ENCODE data around the gene SUFU.
"Not testable (repeated sequence)": the region's sequence is repeated elsewhere in the genome, so short reads cannot be mapped to it uniquely, and the experiment has no call there.

Gene SUFU
- 14.2 to 22.5 (median 18.2) reads per million in 3 donors for total RNA-seq

DNA sequence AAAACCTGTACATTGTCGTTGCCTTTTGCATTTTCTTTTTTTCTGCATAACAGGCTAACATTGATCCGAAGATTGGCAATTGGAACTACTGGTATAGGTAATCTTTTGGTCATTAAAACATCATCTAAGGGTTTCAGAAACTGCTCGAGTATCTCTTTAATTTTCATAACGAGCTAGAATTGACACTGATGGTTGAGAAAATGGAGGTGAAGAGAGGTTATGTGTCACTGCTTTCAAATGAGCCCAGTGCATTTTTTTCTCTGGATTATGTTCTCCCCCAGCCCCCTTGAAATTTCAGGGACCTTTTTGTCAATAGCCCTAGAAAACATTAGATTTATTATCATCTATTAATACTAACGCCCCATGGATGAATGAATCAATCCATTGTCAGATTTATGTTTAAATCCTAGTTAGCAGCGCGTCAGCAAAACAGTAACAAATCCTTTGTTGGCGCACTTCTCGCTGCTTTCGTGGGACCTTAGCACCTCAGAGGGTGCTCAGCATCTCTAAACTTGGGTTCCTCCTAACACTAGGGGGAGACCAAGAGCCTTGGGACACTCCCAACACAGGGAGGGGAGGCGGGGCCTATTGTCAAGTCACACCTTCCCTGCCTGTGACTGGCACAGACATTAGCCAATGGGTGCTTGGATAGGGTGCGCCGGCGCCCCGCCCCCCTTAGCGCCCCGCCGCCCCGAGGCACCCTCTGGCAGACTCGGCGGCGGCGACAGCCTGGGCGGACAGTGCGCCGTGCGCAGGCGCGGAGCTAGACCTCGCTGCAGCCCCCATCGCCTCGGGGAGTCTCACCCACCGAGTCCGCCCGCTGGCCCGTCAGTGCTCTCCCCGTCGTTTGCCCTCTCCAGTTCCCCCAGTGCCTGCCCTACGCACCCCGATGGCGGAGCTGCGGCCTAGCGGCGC is at the start of gene SUFU:
Gene SUFU, plus strand, starts transcription at position 709 of the 915 bp plus-strand sequence. Its CDS starts 181 bp downstream, at position 890.
- Histone ChIP-seq H3K27me3 (replicated peaks; ENCODE audit: control insufficient read depth, insufficient read depth, low read length, poor library complexity, severe bottlenecking) (no peaks in the 10 kb centered on the region), H3K4me3 (ENCODE audit: insufficient read depth, low read depth, low read length, poor library complexity, severe bottlenecking) (peak within 1 kb of the TSS; percentile 99), H3K27ac (ENCODE audit: insufficient read depth, low read length, poor library complexity, severe bottlenecking) (peak within 1 kb of the TSS; percentile 89), H3K9me3 (ENCODE audit: control insufficient read depth, low read length) (no peaks in the 10 kb centered on the region), H3K4me1 (ENCODE audit: control insufficient read depth, insufficient read depth, low read length, poor library complexity, severe bottlenecking) (peaks cover 13% of the 10 kb centered on the region), H3K36me3 (ENCODE audit: control insufficient read depth, insufficient read depth, low read length) (peaks cover 2% of the 10 kb centered on the region)
- peak; percentile 97 to 99 (median 97) for DNase-seq

GRCh38 chr10:102454662-102455487 is 48.9 kb upstream of the SUFU start:
- not testable (repeated sequence) for H3K4me3 ChIP-seq (ENCODE audit: insufficient read depth, low read depth, low read length, poor library complexity, severe bottlenecking); H3K27me3 ChIP-seq (replicated peaks; ENCODE audit: control insufficient read depth, insufficient read depth, low read length, poor library complexity, severe bottlenecking); H3K27ac ChIP-seq (ENCODE audit: insufficient read depth, low read length, poor library complexity, severe bottlenecking); DNase-seq; H3K9me3 ChIP-seq (ENCODE audit: control insufficient read depth, low read length)
- peaks cover 12% of the 10 kb centered on the region for H3K4me1 ChIP-seq (ENCODE audit: control insufficient read depth, insufficient read depth, low read length, poor library complexity, severe bottlenecking)
- peaks cover 12% of the 10 kb centered on the region for H3K36me3 ChIP-seq (ENCODE audit: control insufficient read depth, insufficient read depth, low read length)

- H3K27ac ChIP-seq (ENCODE audit: insufficient read depth, low read length, poor library complexity, severe bottlenecking), result no peak overlapping the region
- H3K9me3 ChIP-seq (ENCODE audit: control insufficient read depth, low read length), result no peaks in the 10 kb centered on the region
- peaks cover 15% of the 10 kb centered on the region for H3K4me1 ChIP-seq (ENCODE audit: control insufficient read depth, insufficient read depth, low read length, poor library complexity, severe bottlenecking)
These were observed 47.8 kb upstream of the SUFU start for GRCh38 chr10:102455893-102456471.

DNA sequence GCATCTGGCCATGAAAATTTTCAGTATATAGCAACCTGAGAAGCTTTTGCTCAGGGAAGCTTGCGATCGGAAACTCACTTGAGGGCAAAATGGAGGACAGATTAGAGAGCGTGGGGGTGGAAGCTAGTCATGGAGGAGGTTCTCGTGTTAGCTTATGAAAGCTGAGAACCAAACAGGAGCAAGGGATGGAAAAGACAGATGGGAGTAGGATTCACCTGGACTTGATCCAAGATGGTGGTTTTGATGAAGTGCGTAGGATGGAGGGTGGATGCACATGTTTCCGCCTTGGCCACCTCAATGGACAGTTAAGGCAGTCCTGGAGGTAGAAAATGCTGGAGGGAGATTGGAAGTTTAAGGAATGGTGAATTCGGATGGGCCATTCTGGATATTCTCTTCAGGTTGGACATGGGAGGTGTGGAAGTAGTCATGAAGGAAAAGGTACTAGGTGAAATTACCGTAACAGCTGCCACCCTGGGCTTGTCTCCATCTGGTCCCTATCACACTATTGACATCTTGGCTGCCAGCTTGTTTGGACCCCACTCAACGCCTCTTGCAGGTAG is 46.1 kb upstream of the SUFU start:
- H3K4me1 ChIP-seq (ENCODE audit: control insufficient read depth, insufficient read depth, low read length, poor library complexity, severe bottlenecking), result peaks cover 13% of the 10 kb centered on the region
- no peak for DNase-seq
- H3K27me3 ChIP-seq (replicated peaks; ENCODE audit: control insufficient read depth, insufficient read depth, low read length, poor library complexity, severe bottlenecking), result no peaks in the 10 kb centered on the region
- no peak overlapping the region for H3K4me3 ChIP-seq (ENCODE audit: insufficient read depth, low read depth, low read length, poor library complexity, severe bottlenecking)
- peaks cover 9% of the 10 kb centered on the region for H3K36me3 ChIP-seq (ENCODE audit: control insufficient read depth, insufficient read depth, low read length)
- no peaks in the 10 kb centered on the region for H3K9me3 ChIP-seq (ENCODE audit: control insufficient read depth, low read length)
- H3K27ac ChIP-seq (ENCODE audit: insufficient read depth, low read length, poor library complexity, severe bottlenecking), result no peak overlapping the region

More at GRCh38 chr10:102455893-102456471, 47.8 kb upstream of the SUFU start:
- no peak overlapping the region for H3K4me3 ChIP-seq (ENCODE audit: insufficient read depth, low read depth, low read length, poor library complexity, severe bottlenecking)
- peaks cover 12% of the 10 kb centered on the region for H3K36me3 ChIP-seq (ENCODE audit: control insufficient read depth, insufficient read depth, low read length)
- H3K27me3 ChIP-seq (replicated peaks; ENCODE audit: control insufficient read depth, insufficient read depth, low read length, poor library complexity, severe bottlenecking), result no peaks in the 10 kb centered on the region
- no peak for DNase-seq

DNA sequence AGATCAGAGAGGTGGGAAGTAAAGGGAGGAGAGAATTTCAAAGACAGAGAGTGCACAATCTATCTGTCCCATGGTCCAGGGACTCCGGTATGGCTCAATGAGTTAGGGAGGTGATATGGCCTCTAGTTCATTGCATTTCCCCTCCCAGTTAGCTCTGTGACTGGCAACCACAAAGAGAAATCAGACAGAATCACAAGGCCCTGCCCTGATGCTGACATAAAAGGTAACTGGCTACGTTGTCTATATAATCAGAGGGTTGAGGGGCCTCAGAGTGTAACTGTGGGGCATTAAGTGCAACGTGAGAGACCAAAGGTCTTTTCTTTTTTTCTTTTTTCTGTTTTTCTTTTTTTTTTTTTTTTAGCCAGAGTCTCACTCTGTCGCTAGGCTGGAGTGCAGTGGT is 45.1 kb upstream of the SUFU start:
- Histone ChIP-seq H3K27ac (ENCODE audit: insufficient read depth, low read length, poor library complexity, severe bottlenecking) (no peak overlapping the region), H3K36me3 (ENCODE audit: control insufficient read depth, insufficient read depth, low read length) (peaks cover 4% of the 10 kb centered on the region), H3K27me3 (replicated peaks; ENCODE audit: control insufficient read depth, insufficient read depth, low read length, poor library complexity, severe bottlenecking) (no peaks in the 10 kb centered on the region), H3K9me3 (ENCODE audit: control insufficient read depth, low read length) (no peaks in the 10 kb centered on the region), H3K4me3 (ENCODE audit: insufficient read depth, low read depth, low read length, poor library complexity, severe bottlenecking) (no peak overlapping the region), H3K4me1 (ENCODE audit: control insufficient read depth, insufficient read depth, low read length, poor library complexity, severe bottlenecking) (peaks cover 12% of the 10 kb centered on the region)
- no peak for DNase-seq

DNA sequence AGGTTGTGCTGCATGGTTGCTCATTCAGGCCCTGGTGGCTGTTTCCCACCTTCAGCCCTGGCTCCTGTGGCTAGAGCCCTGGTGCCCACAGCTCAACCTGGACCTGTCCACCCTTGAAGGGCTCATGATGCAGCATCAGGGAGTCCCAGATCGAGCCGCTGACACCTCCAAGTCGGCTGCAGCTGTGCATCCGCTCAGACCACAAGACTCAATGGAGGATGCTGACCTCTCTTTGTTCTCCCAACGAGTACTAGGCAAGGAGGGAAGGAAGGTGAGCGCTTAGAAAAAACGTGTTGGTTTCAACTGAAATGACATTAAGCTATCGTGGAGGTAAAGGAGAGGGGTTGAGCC is 43.0 kb upstream of the SUFU start:
- DNase-seq, result no peak
- Histone ChIP-seq H3K27ac (ENCODE audit: insufficient read depth, low read length, poor library complexity, severe bottlenecking) (peak overlapping the region; percentile 67), H3K4me3 (ENCODE audit: insufficient read depth, low read depth, low read length, poor library complexity, severe bottlenecking) (peak overlapping the region; percentile 63), H3K4me1 (ENCODE audit: control insufficient read depth, insufficient read depth, low read length, poor library complexity, severe bottlenecking) (peaks cover 12% of the 10 kb centered on the region), H3K27me3 (replicated peaks; ENCODE audit: control insufficient read depth, insufficient read depth, low read length, poor library complexity, severe bottlenecking) (no peaks in the 10 kb centered on the region), H3K36me3 (ENCODE audit: control insufficient read depth, insufficient read depth, low read length) (peaks cover 2% of the 10 kb centered on the region), H3K9me3 (ENCODE audit: control insufficient read depth, low read length) (no peaks in the 10 kb centered on the region)

DNA sequence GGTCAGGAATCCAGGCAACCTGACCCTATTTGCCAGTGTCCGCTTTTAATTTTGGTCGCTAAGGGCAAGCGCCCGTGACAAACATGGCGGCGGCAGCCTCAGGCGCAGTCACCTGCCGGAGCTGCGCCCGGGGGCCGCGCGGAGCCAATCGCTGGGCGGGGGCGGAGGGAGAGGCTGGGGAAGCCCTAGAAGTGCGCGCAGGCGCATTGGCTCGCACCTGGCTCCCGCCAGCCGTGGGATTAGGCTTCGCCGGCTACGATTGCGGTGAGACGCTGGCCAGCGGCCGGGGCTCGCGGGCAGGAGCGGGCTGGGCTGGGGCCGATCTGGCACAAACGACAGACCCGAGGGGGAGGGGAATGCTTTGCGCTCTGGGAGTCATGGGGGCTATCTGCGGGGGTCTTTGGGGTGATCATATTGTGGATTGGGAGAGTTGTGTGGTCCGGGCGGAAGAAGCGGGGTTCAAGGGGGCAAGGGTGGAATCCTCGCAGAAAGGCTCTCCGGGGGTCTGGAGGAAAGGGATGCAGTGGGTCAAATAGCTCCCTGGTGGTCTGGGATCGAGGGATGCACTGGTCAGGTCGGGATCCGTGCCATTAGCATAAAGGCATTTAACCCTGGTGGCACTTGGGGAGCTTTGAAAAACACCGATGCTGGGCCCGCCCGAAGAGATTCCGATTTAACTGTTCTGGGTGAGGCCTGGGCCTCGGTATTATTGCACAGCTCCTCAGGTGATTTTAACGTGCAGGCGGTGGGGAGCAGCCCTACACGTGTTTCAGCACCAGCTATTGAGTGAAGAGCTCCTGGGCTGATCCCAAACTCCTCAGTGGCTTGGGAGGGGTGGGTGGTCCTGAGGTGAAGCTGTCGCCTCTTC is 42.4 kb upstream of the SUFU start:
- H3K4me1 ChIP-seq (ENCODE audit: control insufficient read depth, insufficient read depth, low read length, poor library complexity, severe bottlenecking), result peaks cover 12% of the 10 kb centered on the region
- peak overlapping the region; percentile 67 for H3K27ac ChIP-seq (ENCODE audit: insufficient read depth, low read length, poor library complexity, severe bottlenecking)
- H3K36me3 ChIP-seq (ENCODE audit: control insufficient read depth, insufficient read depth, low read length), result no peaks in the 10 kb centered on the region
- peak overlapping the region; percentile 63 for H3K4me3 ChIP-seq (ENCODE audit: insufficient read depth, low read depth, low read length, poor library complexity, severe bottlenecking)
- peak; percentile 84 to 91 (median 86) for DNase-seq
- no peaks in the 10 kb centered on the region for H3K9me3 ChIP-seq (ENCODE audit: control insufficient read depth, low read length)
- H3K27me3 ChIP-seq (replicated peaks; ENCODE audit: control insufficient read depth, insufficient read depth, low read length, poor library complexity, severe bottlenecking), result no peaks in the 10 kb centered on the region

GRCh38 chr10:102462512-102463054 is 41.2 kb upstream of the SUFU start:
- no peaks in the 10 kb centered on the region for H3K36me3 ChIP-seq (ENCODE audit: control insufficient read depth, insufficient read depth, low read length)
- H3K27me3 ChIP-seq (replicated peaks; ENCODE audit: control insufficient read depth, insufficient read depth, low read length, poor library complexity, severe bottlenecking), result no peaks in the 10 kb centered on the region
- H3K4me3 ChIP-seq (ENCODE audit: insufficient read depth, low read depth, low read length, poor library complexity, severe bottlenecking), result no peak overlapping the region
- DNase-seq, result no peak
- no peaks in the 10 kb centered on the region for H3K9me3 ChIP-seq (ENCODE audit: control insufficient read depth, low read length)
- H3K4me1 ChIP-seq (ENCODE audit: control insufficient read depth, insufficient read depth, low read length, poor library complexity, severe bottlenecking), result peaks cover 12% of the 10 kb centered on the region
- no peak overlapping the region for H3K27ac ChIP-seq (ENCODE audit: insufficient read depth, low read length, poor library complexity, severe bottlenecking)

DNA sequence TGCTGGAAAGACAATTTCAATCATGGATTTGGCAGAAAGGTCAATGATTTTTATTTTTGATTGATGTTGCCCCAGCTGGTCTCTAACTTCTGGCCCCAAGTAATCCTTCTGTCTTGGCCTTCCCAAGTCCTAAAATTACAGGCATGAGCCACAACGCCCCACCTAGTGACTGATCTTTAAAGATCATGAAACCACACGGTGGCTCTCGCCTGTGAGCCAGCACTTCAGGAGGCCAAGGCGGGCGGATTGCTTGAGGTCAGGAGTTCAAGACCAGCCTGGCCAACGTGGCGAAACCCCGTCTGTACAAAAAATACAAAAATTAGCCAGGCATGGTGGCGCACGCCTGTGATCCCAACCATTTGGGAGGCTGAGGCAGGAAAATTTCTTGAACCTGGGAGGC is 39.8 kb upstream of the SUFU start:
- no peak for DNase-seq
- H3K36me3 ChIP-seq (ENCODE audit: control insufficient read depth, insufficient read depth, low read length), result no peaks in the 10 kb centered on the region
- peaks cover 12% of the 10 kb centered on the region for H3K4me1 ChIP-seq (ENCODE audit: control insufficient read depth, insufficient read depth, low read length, poor library complexity, severe bottlenecking)
- no peaks in the 10 kb centered on the region for H3K27me3 ChIP-seq (replicated peaks; ENCODE audit: control insufficient read depth, insufficient read depth, low read length, poor library complexity, severe bottlenecking)
- no peaks in the 10 kb centered on the region for H3K9me3 ChIP-seq (ENCODE audit: control insufficient read depth, low read length)
- no peak overlapping the region for H3K27ac ChIP-seq (ENCODE audit: insufficient read depth, low read length, poor library complexity, severe bottlenecking)
- H3K4me3 ChIP-seq (ENCODE audit: insufficient read depth, low read depth, low read length, poor library complexity, severe bottlenecking), result no peak overlapping the region
